Keratinocyte (primary cell): Measurements from ENCODE around the gene FHOD3. TPM values are rescaled to one million over a fixed set of nuclear protein-coding genes. Genes with fewer than 3 reads are reported as not detected.

ENCODE experiments used
- DNase-seq: peaks from one replicate; pipeline ENCODE4 v3.0.0-alpha.2; 2011; ENCODE audit warnings: low read depth, missing footprints, low spot score
- FAIRE-seq: peaks from 2 replicates; lab custom pipeline; 2011; peaks lifted over from hg19 to GRCh38; lab: Jason Lieb, UNC
- H2AFZ ChIP-seq: 2 replicates; pipeline ENCODE4 v1.6.0; 2012; ENCODE audit warnings: low read length, control low read depth, inconsistent platforms; ENCODE audit not compliant: control insufficient read depth
- H3K27ac ChIP-seq: 2 replicates; pipeline ENCODE4 v1.5.1; 2011; ENCODE audit warnings: low read length; ENCODE audit not compliant: control insufficient read depth, insufficient read depth
- H3K27me3 ChIP-seq: 3 replicates; pipeline ENCODE4 v1.6.0; 2011; ENCODE audit warnings: low read length; ENCODE audit not compliant: control insufficient read depth, insufficient read depth; ENCODE audit errors: extremely low read depth
- H3K36me3 ChIP-seq, 2 experiments: 2 replicates in 1 of 2; 3 replicates in 1 of 2; pipeline ENCODE4 v1.5.1; 2011; ENCODE audit warnings: low read length in 2 of 2, mild to moderate bottlenecking in 1 of 2; ENCODE audit not compliant: control insufficient read depth in 2 of 2, insufficient read depth in 2 of 2; ENCODE audit errors: extremely low read depth in 1 of 2
- H3K4me1 ChIP-seq: 3 replicates; pipeline ENCODE4 v1.5.1; 2011; ENCODE audit warnings: low read length; ENCODE audit not compliant: control insufficient read depth, insufficient read depth; ENCODE audit errors: extremely low read depth
- H3K4me2 ChIP-seq: 3 replicates; pipeline ENCODE4 v1.6.0; 2011; ENCODE audit warnings: low read depth, low read length; ENCODE audit not compliant: control insufficient read depth, insufficient read depth; ENCODE audit errors: extremely low read depth
- H3K4me3 ChIP-seq, 3 experiments: fragments of 200-600 bp in 1 of 3; sonication (generic) in 1 of 3; 2 replicates in 2 of 3; 3 replicates in 1 of 3; pipeline ENCODE4 v1.5.1; 2011 to 2016; ENCODE audit warnings: low read length in 3 of 3, mild to moderate bottlenecking in 3 of 3, control low read depth in 2 of 3, inconsistent platforms in 1 of 3, low read depth in 1 of 3, mixed read lengths in 1 of 3, mixed run types in 1 of 3, moderate library complexity in 1 of 3; ENCODE audit not compliant: control insufficient read depth in 2 of 3, insufficient read depth in 2 of 3; ENCODE audit errors: extremely low read depth in 1 of 3
- H3K79me2 ChIP-seq: 2 replicates; pipeline ENCODE4 v1.6.0; 2012; ENCODE audit warnings: low read length; ENCODE audit not compliant: control insufficient read depth, insufficient read depth
- H3K9ac ChIP-seq: 3 replicates; pipeline ENCODE4 v1.6.0; 2011; ENCODE audit warnings: low read length; ENCODE audit not compliant: control insufficient read depth, insufficient read depth; ENCODE audit errors: extremely low read depth
- H3K9me1 ChIP-seq: 3 replicates; pipeline ENCODE4 v1.6.0; 2011; ENCODE audit warnings: low read length; ENCODE audit not compliant: control insufficient read depth, insufficient read depth; ENCODE audit errors: extremely low read depth
- H3K9me3 ChIP-seq: 2 replicates; pipeline ENCODE4 v1.5.1; 2012; ENCODE audit warnings: low read depth, low read length; ENCODE audit not compliant: control insufficient read depth
- H4K20me1 ChIP-seq: 3 replicates; pipeline ENCODE4 v1.6.0; 2011; ENCODE audit warnings: low read length; ENCODE audit not compliant: control insufficient read depth, insufficient read depth; ENCODE audit errors: extremely low read depth
- CTCF ChIP-seq, 3 experiments: IDR thresholded peaks in 1 of 3; conservative IDR thresholded peaks in 1 of 3; optimal IDR thresholded peaks in 1 of 3; 2 replicates in 2 of 3; 3 replicates in 1 of 3; pipeline versions ENCODE3 to v1.5.1; 2011; ENCODE audit warnings: low read length in 3 of 3, mild to moderate bottlenecking in 3 of 3, moderate library complexity in 2 of 3, control low read depth in 1 of 3, inconsistent platforms in 1 of 3; ENCODE audit not compliant: insufficient read depth in 2 of 3; ENCODE audit errors: extremely low read depth in 1 of 3
- EZH2 ChIP-seq: IDR thresholded peaks from one replicate; pipeline ENCODE4 v1.6.1; 2012; ENCODE audit warnings: inconsistent platforms, mild to moderate bottlenecking, low read length, moderate library complexity
- dilution Hi-C: fragments of 300-500 bp; cut with MboI; formaldehyde crosslinking; loops from one replicate; pipeline ENCODE4 v1.7.0; 2020; ENCODE audit warnings: low sequenced_read_pairs; ENCODE audit not compliant: extremely low pct_ligation_motif_present
- polyA plus RNA-seq, 5 experiments: library from polyadenylated mRNA; depleted of rRNA in 3 of 5; stranded (reverse) in 3 of 5; stranded (forward) in 1 of 5; unstranded in 1 of 5; fragments of >200 nt; gene quantifications; 1 replicate in 1 of 5; 2 replicates in 3 of 5; 3 replicates in 1 of 5; pipeline versions ENCODE4 v1.2.1 to v1.2.3, GENCODE V29; 2011 to 2012; ENCODE audit warnings: missing spikeins in 2 of 5, low read depth in 1 of 5, low replicate concordance in 1 of 5

FHOD3 gene
- polyA plus RNA-seq, 1 donor (not counting 4 experiments of a cell fraction or from before 2014, with no cell fraction given): 7.7 TPM

GRCh38 chr18:36499938-36500337 lies 202.4 kb downstream of the FHOD3 start:
- peaks cover 9% of the 10 kb centered on the region for H3K4me1 ChIP-seq
- no peak overlapping the region for H2AFZ ChIP-seq
- H3K9me3 ChIP-seq: no peaks in the 10 kb centered on the region
- no peak overlapping the region for H3K9ac ChIP-seq
- no peaks in the 10 kb centered on the region for H3K27me3 ChIP-seq
- no peak overlapping the region for H3K4me2 ChIP-seq
- FAIRE-seq: no peak
- TF ChIP-seq CTCF (optimal IDR thresholded peaks at IDR 0.05 in 1 of 3, IDR thresholded peaks at IDR 0.05 in 1 of 3, conservative IDR thresholded peaks at IDR 0.05 in 1 of 3; ENCODE audit: extremely low read depth in 1 of 3, insufficient read depth in 2 of 3, low read length in 3 of 3) (no peak), EZH2 (no peak)
- dilution Hi-C loops: no loop called here
- H3K4me3 ChIP-seq: no peak overlapping the region
- H3K79me2 ChIP-seq: no peaks in the 10 kb centered on the region
- DNase-seq: no peak
- no peaks in the 10 kb centered on the region for H4K20me1 ChIP-seq
- no peak overlapping the region for H3K27ac ChIP-seq
- H3K9me1 ChIP-seq: no peaks in the 10 kb centered on the region
- no peaks in the 10 kb centered on the region for H3K36me3 ChIP-seq

GRCh38 chr18:36501100-36501499 lies 203.6 kb downstream of the FHOD3 start:
- H4K20me1 ChIP-seq: no peaks in the 10 kb centered on the region
- TF ChIP-seq EZH2: no peak
- no peak for TF ChIP-seq CTCF (optimal IDR thresholded peaks at IDR 0.05 in 1 of 3, IDR thresholded peaks at IDR 0.05 in 1 of 3, conservative IDR thresholded peaks at IDR 0.05 in 1 of 3; ENCODE audit: extremely low read depth in 1 of 3, insufficient read depth in 2 of 3, low read length in 3 of 3)
- no peaks in the 10 kb centered on the region for H3K27me3 ChIP-seq
- H3K79me2 ChIP-seq: no peaks in the 10 kb centered on the region
- no peaks in the 10 kb centered on the region for H3K36me3 ChIP-seq
- H2AFZ ChIP-seq: peak overlapping the region; percentile 25
- H3K9ac ChIP-seq: no peak overlapping the region
- H3K4me3 ChIP-seq: no peak overlapping the region
- H3K4me1 ChIP-seq: peaks cover 9% of the 10 kb centered on the region
- H3K4me2 ChIP-seq: no peak overlapping the region
- H3K9me3 ChIP-seq: no peaks in the 10 kb centered on the region
- H3K9me1 ChIP-seq: no peaks in the 10 kb centered on the region
- DNase-seq: peak; percentile 5
- H3K27ac ChIP-seq: no peak overlapping the region
- dilution Hi-C loops: no loop called here
- peak; percentile 87 for FAIRE-seq
